Chondrocyte (in vitro differentiated cells): ENCODE measurements around the gene NTPCR. TPM values are rescaled to one million over a fixed set of nuclear protein-coding genes. Genes with fewer than 3 reads are reported as not detected.

Experiments used
- DNase-seq: peaks from one replicate; pipeline ENCODE4 v3.0.0; 2021; ENCODE audit warnings: mixed read lengths, low spot score
- H3K27ac Mint-ChIP-seq: one replicate; pipeline ENCODE4 v1.8.0; 2021; ENCODE audit warnings: mild to moderate bottlenecking, moderate library complexity, mixed read lengths; ENCODE audit not compliant: unreplicated experiment
- H3K27me3 Mint-ChIP-seq: 2 replicates; pipeline ENCODE4 v1.8.0; 2021; ENCODE audit warnings: low read depth, mixed read lengths
- H3K36me3 Mint-ChIP-seq: 2 replicates; pipeline ENCODE4 v1.8.0; 2021; ENCODE audit warnings: low read depth, mixed read lengths
- H3K4me1 Mint-ChIP-seq: 2 replicates; pipeline ENCODE4 v1.8.0; 2021; ENCODE audit warnings: low read depth, mild to moderate bottlenecking, mixed read lengths
- H3K4me3 Mint-ChIP-seq: one replicate; pipeline ENCODE4 v1.8.0; 2021; ENCODE audit warnings: mild to moderate bottlenecking, moderate library complexity, mixed read lengths; ENCODE audit not compliant: unreplicated experiment
- H3K9me3 Mint-ChIP-seq: 2 replicates; pipeline ENCODE4 v1.8.0; 2021; ENCODE audit warnings: low read depth, mixed read lengths
- CTCF ChIP-seq: fragments of 200-600 bp; sonication (generic); IDR thresholded peaks from 2 replicates; pipeline ENCODE4 v1.5.0; 2021; ENCODE audit warnings: antibody characterized with exemption, mild to moderate bottlenecking, moderate library complexity
- total RNA-seq: library from RNA; stranded (reverse); gene quantifications from 3 replicates; pipeline ENCODE4 v1.2.1, GENCODE V29; 2021

Gene NTPCR
- total RNA-seq, 1 donor from 2014 or later = 24.8 TPM

GRCh38 chr1:232939748-232940147, 10.7 kb upstream of the NTPCR start:
- Mint-ChIP-seq H3K27ac (no peak overlapping the region), H3K4me1 (no peaks in the 10 kb centered on the region), H3K36me3 (no peaks in the 10 kb centered on the region), H3K27me3 (peaks cover 3% of the 10 kb centered on the region), H3K9me3 (no peaks in the 10 kb centered on the region), H3K4me3 (no peak overlapping the region)
- no peak for DNase-seq
- no peak for TF ChIP-seq CTCF

- peak; percentile 12 for TF ChIP-seq CTCF
- no peak for DNase-seq
- Mint-ChIP-seq H3K9me3 (no peaks in the 10 kb centered on the region), H3K27me3 (peaks cover 3% of the 10 kb centered on the region), H3K4me3 (no peak overlapping the region), H3K27ac (no peak overlapping the region), H3K4me1 (no peaks in the 10 kb centered on the region), H3K36me3 (no peaks in the 10 kb centered on the region)
These were observed 10.1 kb upstream of the NTPCR start for GRCh38 chr1:232940262-232940661.

GRCh38 chr1:232942413-232943294, 7.8 kb upstream of the NTPCR start:
- H3K9me3 Mint-ChIP-seq = no peaks in the 10 kb centered on the region
- no peak for TF ChIP-seq CTCF
- H3K27ac Mint-ChIP-seq = no peak overlapping the region
- peaks cover 3% of the 10 kb centered on the region for H3K27me3 Mint-ChIP-seq
- no peaks in the 10 kb centered on the region for H3K36me3 Mint-ChIP-seq
- no peak overlapping the region for H3K4me3 Mint-ChIP-seq
- no peaks in the 10 kb centered on the region for H3K4me1 Mint-ChIP-seq
- DNase-seq = no peak

GRCh38 chr1:232943679-232944252, 6.6 kb upstream of the NTPCR start:
- Mint-ChIP-seq H3K4me3 (no peak overlapping the region), H3K4me1 (no peaks in the 10 kb centered on the region)

More at GRCh38 chr1:232943679-232944252, 6.6 kb upstream of the NTPCR start:
- no peak for TF ChIP-seq CTCF
- H3K36me3 Mint-ChIP-seq = no peaks in the 10 kb centered on the region
- DNase-seq = no peak
- no peak overlapping the region for H3K27ac Mint-ChIP-seq
- H3K9me3 Mint-ChIP-seq = no peaks in the 10 kb centered on the region
- H3K27me3 Mint-ChIP-seq = no peaks in the 10 kb centered on the region
